ENCODE data around the gene PPP2R5C.

The PPP2R5C gene

GRCh38 chr14:101755591-101756324, 5.8 kb upstream of the PPP2R5C start:
- no peak for DNase-seq (ENCODE audit: low read depth)

- DNase-seq (ENCODE audit: low read depth) = no peak
Observed at GRCh38 chr14:101757064-101757838, 4.3 kb upstream of the PPP2R5C start.

- no peak for DNase-seq (ENCODE audit: low read depth)
Observed at GRCh38 chr14:101757839-101758211, 3.7 kb upstream of the PPP2R5C start.

- DNase-seq (ENCODE audit: low read depth) = no peak
Observed at GRCh38 chr14:101758913-101759593, 2.5 kb upstream of the PPP2R5C start.

GRCh38 chr14:101760138-101761011, 1.1 kb upstream of the PPP2R5C start:
- DNase-seq (ENCODE audit: low read depth) = peak; percentile 94

- DNase-seq (ENCODE audit: low read depth) = no peak
Observed at GRCh38 chr14:101761881-101762529, 496 bp downstream of the PPP2R5C start.

- no peak for DNase-seq (ENCODE audit: low read depth)
Observed at GRCh38 chr14:101762530-101763101, 1.1 kb downstream of the PPP2R5C start.

- no peak for DNase-seq (ENCODE audit: low read depth)
Observed at GRCh38 chr14:101763941-101764709, 2.6 kb downstream of the PPP2R5C start.

- DNase-seq (ENCODE audit: low read depth) = no peak
Observed at GRCh38 chr14:101767618-101768362, 6.3 kb downstream of the PPP2R5C start.

GRCh38 chr14:101770183-101770582, 8.7 kb downstream of the PPP2R5C start:
- DNase-seq (ENCODE audit: low read depth) = no peak

GRCh38 chr14:101772770-101773169, 11.3 kb downstream of the PPP2R5C start:
- DNase-seq (ENCODE audit: low read depth) = no peak

- DNase-seq (ENCODE audit: low read depth) = no peak
Observed at GRCh38 chr14:101773378-101773777, 11.9 kb downstream of the PPP2R5C start.

GRCh38 chr14:101774006-101774795, 12.7 kb downstream of the PPP2R5C start:
- no peak for DNase-seq (ENCODE audit: low read depth)

- DNase-seq (ENCODE audit: low read depth) = no peak
Observed at GRCh38 chr14:101774814-101775213, 13.3 kb downstream of the PPP2R5C start.

- no peak for DNase-seq (ENCODE audit: low read depth)
Observed at GRCh38 chr14:101775826-101776225, 14.3 kb downstream of the PPP2R5C start.

- DNase-seq (ENCODE audit: low read depth) = no peak
Observed at GRCh38 chr14:101776344-101776743, 14.8 kb downstream of the PPP2R5C start.

- no peak for DNase-seq (ENCODE audit: low read depth)
Observed at GRCh38 chr14:101780390-101780789, 18.9 kb downstream of the PPP2R5C start.

- no peak for DNase-seq (ENCODE audit: low read depth)
Observed at GRCh38 chr14:101780887-101781239, 19.4 kb downstream of the PPP2R5C start.
